Keratinocyte (primary cell): ENCODE results near the gene ADCY10.

Source experiments
- EZH2 ChIP-seq: IDR thresholded peaks from one replicate; pipeline ENCODE4 v1.6.1; 2012; ENCODE audit warnings: inconsistent platforms, mild to moderate bottlenecking, low read length, moderate library complexity
- TF ChIP-seq, protein P1 (sequence below), 3 experiments: IDR thresholded peaks in 1 of 3; conservative IDR thresholded peaks in 1 of 3; optimal IDR thresholded peaks in 1 of 3; 2 replicates in 2 of 3; 3 replicates in 1 of 3; pipeline versions ENCODE3 to v1.5.1; 2011; ENCODE audit warnings: low read length in 3 of 3, mild to moderate bottlenecking in 3 of 3, moderate library complexity in 2 of 3, control low read depth in 1 of 3, inconsistent platforms in 1 of 3; ENCODE audit not compliant: insufficient read depth in 2 of 3; ENCODE audit errors: extremely low read depth in 1 of 3

DNA sequence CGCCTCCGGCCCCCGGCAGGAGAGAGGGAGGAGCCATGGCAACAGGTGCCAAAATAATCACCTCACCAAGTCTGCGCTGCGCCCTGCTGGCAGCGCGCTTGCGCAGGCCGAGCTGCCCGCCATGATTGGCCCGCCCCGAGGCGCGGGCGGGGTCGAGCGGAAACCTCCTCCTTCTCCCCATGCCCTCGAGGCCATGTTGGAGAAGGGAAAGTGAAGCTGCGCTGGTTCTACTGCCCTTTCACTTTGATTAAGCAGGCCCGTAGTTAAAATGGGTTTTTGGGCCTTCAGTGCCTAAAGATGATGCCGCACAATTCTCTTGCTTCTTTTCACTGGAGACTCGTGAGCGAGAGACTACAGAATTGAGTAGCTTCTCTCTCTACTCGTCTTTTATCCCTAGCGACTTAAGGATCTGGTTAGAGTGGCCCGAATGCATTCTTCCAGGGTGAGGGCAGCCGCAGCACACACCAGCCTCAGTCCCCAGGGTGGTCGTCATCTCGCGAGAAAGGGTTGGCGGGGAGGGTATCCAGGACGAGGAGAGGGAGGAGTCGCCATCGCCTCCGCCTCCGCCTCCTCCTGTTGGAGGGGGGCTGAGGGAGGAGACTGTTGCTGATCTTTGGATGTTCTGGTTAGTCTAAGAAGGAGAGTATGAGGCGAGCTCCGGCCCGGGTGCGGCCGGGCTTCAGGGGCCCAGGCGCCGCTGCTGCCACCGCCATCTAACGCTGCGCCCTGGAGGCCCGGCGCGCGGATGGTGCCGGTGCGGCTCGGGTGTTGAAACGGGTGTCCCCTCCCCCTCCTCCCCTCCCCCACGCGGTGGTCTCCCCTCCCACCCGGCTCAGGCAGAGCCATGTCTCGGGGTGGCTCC, 22.4 kb upstream of the ADCY10 start, which contains the start of gene DCAF6:
- TF ChIP-seq, protein P1, sequence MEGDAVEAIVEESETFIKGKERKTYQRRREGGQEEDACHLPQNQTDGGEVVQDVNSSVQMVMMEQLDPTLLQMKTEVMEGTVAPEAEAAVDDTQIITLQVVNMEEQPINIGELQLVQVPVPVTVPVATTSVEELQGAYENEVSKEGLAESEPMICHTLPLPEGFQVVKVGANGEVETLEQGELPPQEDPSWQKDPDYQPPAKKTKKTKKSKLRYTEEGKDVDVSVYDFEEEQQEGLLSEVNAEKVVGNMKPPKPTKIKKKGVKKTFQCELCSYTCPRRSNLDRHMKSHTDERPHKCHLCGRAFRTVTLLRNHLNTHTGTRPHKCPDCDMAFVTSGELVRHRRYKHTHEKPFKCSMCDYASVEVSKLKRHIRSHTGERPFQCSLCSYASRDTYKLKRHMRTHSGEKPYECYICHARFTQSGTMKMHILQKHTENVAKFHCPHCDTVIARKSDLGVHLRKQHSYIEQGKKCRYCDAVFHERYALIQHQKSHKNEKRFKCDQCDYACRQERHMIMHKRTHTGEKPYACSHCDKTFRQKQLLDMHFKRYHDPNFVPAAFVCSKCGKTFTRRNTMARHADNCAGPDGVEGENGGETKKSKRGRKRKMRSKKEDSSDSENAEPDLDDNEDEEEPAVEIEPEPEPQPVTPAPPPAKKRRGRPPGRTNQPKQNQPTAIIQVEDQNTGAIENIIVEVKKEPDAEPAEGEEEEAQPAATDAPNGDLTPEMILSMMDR (optimal IDR thresholded peaks at IDR 0.05 in 1 of 3, IDR thresholded peaks at IDR 0.05 in 1 of 3, conservative IDR thresholded peaks at IDR 0.05 in 1 of 3; ENCODE audit: extremely low read depth in 1 of 3, insufficient read depth in 2 of 3, low read length in 3 of 3) = no peak
- no peak for TF ChIP-seq EZH2
